Stimulated activated CD8-positive, alpha-beta memory T cell treated with anti-CD3 and anti-CD28 coated beads, Interleukin-12 subunit alpha, Interleukin-12 subunit beta, amount 100 ng/mL, for 24 hours (primary cell): ENCODE measurements around the gene SKAP2.

Source experiments
- DNase-seq: peaks from one replicate; pipeline ENCODE4 v3.0.0-alpha.2; 2020; ENCODE audit errors: extremely low read depth

Gene SKAP2

DNA sequence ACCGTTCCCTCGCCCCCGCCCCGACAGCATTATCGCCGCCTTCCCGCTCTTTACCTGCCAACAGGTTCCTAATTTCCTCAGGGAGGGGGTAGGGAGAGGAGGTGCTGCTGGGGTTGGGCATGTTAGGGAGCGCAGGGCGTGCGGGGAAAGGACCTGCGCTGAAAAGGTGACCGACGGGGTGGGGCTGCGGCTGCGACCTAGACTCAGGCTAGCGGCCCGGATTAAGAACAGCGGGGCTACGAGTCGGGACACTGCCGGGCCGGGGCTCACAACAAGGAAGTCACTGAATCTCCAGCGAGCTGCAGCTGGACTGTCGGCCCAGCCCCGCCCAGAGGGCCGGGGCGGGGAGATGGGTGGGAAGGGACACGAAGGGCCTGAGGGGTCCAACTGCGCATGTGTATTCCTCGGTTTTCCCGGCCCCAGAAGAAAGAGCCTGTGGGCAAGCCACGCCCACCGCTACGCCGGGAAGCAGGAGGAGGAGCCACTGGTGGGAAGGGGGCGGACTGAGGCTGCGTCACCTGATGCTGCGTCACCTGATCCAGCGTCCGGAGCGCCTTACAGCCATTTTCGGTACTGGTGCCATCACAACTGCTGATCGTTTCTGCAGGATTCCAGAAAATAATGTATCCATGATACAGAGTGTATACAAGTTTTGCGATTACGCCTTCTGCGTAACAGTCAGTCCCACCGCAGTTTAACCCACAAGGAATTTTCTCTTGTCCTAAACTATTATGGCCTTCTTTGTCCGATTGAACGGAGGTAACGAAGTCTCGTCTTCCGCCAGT is at the start of gene SKAP2:
Gene SKAP2 (minus strand): TSS at position 282 of the 785 bp plus-strand sequence. CDS start 161 bp downstream, at position 121.
- DNase-seq, result peak; percentile 69

DNA sequence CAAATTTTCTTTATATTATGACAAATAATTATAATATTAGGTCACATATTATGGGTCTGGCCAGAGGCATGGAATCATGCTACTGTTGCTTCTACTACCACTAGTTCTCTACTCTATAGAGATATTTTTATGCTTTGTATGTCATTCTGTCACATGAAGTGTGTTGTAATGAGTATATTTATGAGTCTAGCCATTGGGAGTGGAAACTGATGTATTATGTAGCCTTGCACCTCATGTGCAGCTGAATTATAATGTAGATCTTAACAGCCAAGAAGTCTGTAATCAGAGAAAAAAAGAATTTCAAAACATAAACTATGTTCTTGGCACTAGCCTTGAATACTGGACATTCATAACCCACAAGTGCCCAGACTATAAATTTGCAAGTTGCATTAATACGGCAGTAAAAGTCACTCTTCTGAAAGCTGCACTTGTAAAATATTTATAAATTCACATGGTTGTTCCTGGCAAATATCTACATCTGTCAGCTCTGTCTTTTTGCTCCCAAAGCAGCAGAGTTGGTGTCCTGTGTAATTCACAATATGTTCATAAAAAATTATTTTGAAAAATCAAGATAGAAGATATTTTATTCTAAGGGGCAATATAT is 48.6 kb upstream of the SKAP2 start:
- DNase-seq, result no peak

DNA sequence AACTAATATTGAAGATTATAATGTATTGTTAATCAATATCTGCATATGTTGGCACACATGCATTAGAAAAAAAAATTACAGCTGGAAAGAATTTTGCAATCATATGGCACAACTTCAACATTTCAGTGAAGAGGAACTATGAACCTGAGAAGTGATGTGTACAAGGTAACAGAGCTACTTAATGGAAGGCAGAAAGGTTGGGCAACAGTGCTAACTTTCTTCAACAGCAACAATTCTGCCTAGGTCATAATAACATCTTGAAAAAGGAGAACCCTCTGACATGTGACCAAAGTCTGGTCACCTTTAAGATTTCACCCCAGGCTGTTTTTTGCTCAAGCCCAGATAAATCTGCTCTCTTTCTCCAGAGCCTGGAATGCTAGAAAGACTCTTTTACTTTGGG is 47.9 kb upstream of the SKAP2 start:
- DNase-seq, result no peak

DNA sequence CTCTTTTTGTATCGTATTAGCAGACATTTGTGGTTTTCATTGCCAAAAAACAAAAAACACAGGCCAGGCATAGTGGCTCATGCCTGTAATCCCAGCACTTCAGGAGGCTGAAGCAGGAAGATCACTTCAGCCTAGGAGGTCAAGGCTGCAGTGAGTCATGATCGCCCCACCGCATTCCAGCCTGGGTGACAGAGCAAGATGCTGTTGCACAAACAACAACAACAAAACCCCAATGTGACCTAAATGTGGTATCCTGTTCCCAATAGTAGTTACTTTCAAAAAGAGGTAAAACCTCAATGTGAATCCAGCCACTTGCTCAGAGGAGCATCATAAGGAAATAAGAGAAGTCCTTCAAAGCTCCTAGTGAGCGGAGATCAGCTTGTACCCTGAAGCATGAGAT is 45.8 kb upstream of the SKAP2 start:
- DNase-seq, result no peak

DNA sequence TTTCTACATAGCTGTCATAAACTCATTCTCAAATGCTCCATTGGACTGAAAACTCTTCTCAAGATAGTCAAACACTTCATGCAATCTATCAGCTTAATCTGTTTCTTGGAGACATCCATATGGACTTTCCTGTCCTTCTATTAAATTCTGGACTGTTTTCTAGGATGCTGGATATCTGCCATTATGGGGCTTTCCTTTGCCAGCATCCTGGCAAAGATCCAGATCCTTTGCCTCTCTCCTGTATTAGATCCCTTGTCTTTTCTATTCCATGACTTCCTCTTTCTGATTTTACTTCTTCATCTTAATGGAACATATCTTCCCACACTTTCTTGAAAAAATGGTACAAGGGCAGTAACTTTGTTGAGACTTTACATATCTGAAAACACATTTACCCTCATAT is 35.9 kb upstream of the SKAP2 start:
- no peak for DNase-seq

GRCh38 chr7:26899519-26899918 is 35.1 kb upstream of the SKAP2 start:
- DNase-seq, result no peak

DNA sequence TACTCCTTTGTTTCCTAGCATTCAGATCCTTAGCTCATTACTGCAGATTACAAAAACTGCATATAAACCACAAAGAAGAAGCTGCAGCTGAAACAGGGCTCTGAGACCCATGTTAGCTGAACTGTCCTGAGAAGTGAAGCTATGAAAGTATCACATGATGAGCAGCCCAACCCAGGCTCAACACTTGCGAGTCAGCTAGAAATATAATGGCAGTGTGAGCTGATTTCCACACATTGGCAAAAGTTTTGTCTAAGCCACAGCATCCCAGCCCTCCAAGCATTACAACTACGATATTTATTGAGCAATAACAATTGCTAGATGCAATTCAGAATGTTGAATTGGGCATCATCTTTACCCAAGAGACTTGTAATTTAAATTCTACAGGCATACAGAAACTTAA is 34.5 kb upstream of the SKAP2 start:
- no peak for DNase-seq

DNA sequence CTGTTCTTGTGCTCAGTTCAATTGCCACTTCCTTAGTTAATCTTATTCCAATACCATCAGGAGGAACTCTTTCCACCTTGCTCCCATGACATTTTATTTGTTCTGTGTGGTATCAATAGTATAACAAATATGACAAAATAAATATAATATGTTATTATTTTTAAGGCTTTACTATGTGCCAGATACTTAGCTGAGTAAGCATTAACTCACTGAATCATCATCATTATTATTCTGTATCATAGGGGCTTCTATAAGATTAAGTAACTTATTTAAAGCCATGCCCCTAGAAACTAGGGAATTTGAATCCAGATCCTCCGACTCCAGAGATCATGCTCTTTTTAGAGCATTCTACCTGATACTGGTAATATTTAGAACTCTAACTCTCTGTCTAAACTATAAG is 33.5 kb upstream of the SKAP2 start:
- DNase-seq, result no peak

- DNase-seq, result no peak
These were observed 27.3 kb upstream of the SKAP2 start for GRCh38 chr7:26891400-26892350.

DNA sequence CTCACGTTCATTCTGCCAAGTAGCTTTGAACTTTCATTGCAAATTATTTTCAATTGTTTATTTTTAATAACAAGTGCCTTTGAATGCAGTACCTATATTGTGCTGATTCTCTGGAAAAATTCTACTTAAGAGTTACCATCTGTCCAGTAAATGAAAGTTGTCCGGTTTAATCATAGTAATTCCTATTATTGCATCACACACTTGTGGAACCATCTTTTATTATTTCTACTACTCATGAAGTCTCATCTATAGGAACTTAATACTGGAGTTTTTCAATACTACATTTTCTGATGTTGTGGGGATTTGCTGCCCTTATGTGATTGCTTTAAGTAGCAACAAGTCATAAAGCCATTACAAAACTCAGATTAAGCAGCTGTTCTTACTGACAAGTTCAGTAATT is 16.5 kb upstream of the SKAP2 start:
- no peak for DNase-seq

- no peak for DNase-seq
These were observed 15.3 kb upstream of the SKAP2 start for GRCh38 chr7:26879671-26880070.

GRCh38 chr7:26868841-26869495 is 4.6 kb upstream of the SKAP2 start:
- no peak for DNase-seq

GRCh38 chr7:26865094-26865388 is 651 bp upstream of the SKAP2 start:
- no peak for DNase-seq

DNA sequence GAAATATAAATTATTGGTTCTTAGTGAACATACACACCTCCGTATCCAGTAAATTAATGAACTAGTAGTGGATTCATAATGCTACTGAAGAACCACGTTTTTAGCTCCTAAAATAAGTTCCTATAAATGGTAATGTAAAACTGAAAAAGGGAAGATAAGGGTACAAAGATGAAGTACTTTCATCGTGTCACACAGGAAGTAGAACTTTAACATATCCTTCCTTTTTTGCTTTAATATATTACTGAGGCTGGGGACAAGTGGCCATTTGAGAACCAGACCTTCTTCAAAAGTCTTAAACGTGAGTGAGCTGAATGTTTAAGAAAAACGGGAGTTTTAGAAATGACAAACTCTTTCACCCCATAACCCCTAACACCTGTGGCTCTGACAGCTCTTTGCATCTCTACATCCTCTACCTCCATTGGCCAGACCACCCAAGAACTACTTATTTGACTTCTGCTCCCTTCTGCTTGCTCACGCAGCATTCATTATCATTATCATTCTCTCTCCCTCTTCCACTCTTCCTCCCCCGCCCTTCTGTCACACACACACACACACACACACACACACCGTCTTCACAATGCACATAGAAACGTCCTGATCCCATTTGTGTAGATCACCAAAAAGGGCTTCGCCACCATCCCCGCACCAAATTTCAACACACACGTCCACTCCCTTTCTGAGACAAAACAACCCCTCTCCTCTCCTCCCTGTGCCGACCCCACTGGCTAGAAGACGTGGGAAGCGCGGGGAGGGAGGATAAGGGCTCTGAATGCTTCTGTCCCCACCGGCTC is 677 bp downstream of the SKAP2 start:
- no peak for DNase-seq

DNA sequence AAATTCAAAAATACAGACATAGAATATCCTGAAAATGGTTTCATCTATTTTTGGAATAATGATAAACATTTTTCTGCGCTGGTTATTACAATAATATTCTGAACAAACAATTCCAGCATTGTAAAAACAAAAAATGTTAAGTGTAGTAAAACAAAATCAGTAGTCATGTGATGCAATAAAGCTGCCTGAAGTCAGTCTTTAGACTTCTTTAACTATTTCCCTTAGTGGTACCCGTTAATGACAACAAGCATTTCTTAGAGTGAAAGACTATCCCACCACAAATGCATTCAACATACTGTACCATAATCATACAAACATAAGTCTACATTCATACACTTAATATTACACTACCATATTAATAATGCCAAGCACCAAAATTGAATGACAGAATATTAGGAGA is 1.6 kb downstream of the SKAP2 start:
- DNase-seq, result no peak

- DNase-seq, result no peak
These were observed 3.3 kb downstream of the SKAP2 start for GRCh38 chr7:26861050-26861449.

GRCh38 chr7:26860361-26860760 is 4.0 kb downstream of the SKAP2 start:
- no peak for DNase-seq

DNA sequence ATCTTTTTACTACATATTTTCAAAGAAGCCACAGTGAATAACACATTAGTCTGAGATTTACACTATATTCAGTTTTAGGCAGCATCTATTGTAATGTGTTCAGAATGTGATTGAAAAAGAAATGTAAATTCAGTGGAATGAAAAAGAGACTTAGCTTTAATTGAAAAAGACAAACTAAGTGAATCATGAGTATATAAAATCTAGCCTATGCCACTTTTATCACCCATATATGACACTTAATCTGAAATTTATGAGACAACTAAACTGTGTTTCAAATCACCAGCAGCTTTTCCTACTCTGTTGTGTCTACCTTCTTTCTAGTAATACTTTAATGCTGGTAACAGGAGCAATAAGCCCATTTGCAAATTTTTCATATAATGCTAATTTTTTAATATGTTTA is 4.7 kb downstream of the SKAP2 start:
- DNase-seq, result no peak

DNA sequence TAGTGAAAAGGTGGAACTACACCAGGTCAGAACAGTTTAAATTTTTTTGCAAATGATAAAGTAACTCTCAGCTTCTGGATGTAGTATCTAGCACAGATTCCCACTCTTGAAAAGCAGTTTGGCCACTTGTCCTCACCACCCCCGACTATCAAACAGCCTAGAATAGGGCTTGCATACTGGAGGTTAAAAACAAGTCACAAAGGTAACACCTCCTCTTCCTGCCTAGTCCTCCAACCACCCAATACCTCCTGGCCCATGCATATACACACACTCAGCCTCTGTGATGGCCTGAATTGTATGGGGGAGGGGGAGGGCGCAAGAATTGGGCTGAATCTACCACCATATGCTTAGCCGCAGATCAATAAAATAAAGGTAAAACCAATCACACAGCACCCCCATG is 5.7 kb downstream of the SKAP2 start:
- no peak for DNase-seq

- DNase-seq, result no peak
These were observed 6.1 kb downstream of the SKAP2 start for GRCh38 chr7:26858241-26858715.
